Measurements from ENCODE around the gene MADD.

DNA sequence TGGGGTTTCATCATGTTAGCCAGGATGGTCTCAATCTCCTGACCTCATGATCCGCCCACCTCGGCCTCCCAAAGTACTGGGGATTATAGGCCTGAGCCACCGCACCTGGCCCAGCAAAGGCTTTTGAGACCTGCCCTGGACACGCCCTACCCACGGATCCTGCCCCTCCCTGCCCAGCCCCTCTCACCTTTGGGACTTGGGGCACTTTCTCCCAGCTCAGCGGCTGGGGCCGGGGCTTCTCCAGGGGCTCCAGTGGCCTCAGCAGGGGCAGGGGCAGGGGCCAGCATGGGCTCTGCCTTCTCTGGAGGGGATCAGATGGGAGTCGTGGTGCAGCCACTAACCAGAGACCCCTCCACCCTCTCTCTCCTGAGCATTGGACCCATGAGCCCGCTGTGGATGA, 80.4 kb downstream of the MADD start:
- TF ChIP-seq, protein P1, sequence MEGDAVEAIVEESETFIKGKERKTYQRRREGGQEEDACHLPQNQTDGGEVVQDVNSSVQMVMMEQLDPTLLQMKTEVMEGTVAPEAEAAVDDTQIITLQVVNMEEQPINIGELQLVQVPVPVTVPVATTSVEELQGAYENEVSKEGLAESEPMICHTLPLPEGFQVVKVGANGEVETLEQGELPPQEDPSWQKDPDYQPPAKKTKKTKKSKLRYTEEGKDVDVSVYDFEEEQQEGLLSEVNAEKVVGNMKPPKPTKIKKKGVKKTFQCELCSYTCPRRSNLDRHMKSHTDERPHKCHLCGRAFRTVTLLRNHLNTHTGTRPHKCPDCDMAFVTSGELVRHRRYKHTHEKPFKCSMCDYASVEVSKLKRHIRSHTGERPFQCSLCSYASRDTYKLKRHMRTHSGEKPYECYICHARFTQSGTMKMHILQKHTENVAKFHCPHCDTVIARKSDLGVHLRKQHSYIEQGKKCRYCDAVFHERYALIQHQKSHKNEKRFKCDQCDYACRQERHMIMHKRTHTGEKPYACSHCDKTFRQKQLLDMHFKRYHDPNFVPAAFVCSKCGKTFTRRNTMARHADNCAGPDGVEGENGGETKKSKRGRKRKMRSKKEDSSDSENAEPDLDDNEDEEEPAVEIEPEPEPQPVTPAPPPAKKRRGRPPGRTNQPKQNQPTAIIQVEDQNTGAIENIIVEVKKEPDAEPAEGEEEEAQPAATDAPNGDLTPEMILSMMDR (IDR thresholded peaks at IDR 0.05), result no peak
- TF ChIP-seq POLR2A (IDR thresholded peaks at IDR 0.05), result no peak

All from right lobe of liver (tissue), 4 donors.